Thyroid gland (tissue), 4 donors: ENCODE results near the gene NAXE. TPM values are rescaled to one million over a fixed set of nuclear protein-coding genes. Genes with fewer than 3 reads are reported as not detected.
A peak's percentile ranks its signal among the peaks of the same experiment; 100 is the strongest.

Experiments
- DNase-seq, 2 donors: peaks; one replicate each; pipeline ENCODE4 v3.0.0-alpha.2; 2019
- H3K27ac ChIP-seq, 3 donors: fragments of 200-600 bp; sonication (generic); 1 replicate in 2 of 3; 2 replicates in 1 of 3; pipeline ENCODE4 v1.5.1; 2016 to 2019; ENCODE audit warnings: mild to moderate bottlenecking in 1 of 3, moderate library complexity in 1 of 3
- H3K27me3 ChIP-seq: fragments of 200-600 bp; sonication (generic); one replicate; pipeline ENCODE4 v1.5.1; 2019
- H3K36me3 ChIP-seq, 2 donors: fragments of 200-600 bp; sonication (generic); one replicate each; pipeline ENCODE4 v1.5.1; 2016 to 2019
- H3K4me1 ChIP-seq, 2 donors: fragments of 200-600 bp; sonication (generic); one replicate each; pipeline ENCODE4 v1.5.1; 2017 to 2019
- H3K4me3 ChIP-seq, 3 donors: fragments of 200-600 bp; sonication (generic); replicated peaks in 1 of 3; 1 replicate in 2 of 3; 2 replicates in 1 of 3; pipeline ENCODE4 v1.5.1; 2016; ENCODE audit warnings: mild to moderate bottlenecking in 1 of 3
- H3K9me3 ChIP-seq: fragments of 200-600 bp; sonication (generic); one replicate; pipeline ENCODE4 v1.5.1; 2017
- POLR2A ChIP-seq, 2 donors: fragments of 450-650 bp; IDR thresholded peaks; one replicate each; pipeline ENCODE4 v1.6.1; 2017; ENCODE audit warnings: antibody characterized with exemption in 2 of 2, mild to moderate bottlenecking in 2 of 2, moderate library complexity in 1 of 2
- WGBS, 2 donors: methylation state at CpG; one replicate each; pipeline ENCODE4 v1.1.5; 2017; 5-methylcytosine and 5-hydroxymethylcytosine counted together
- intact Hi-C: fragments of 100-400 bp; cut with DNase I; formaldehyde crosslinking; loops from one replicate; pipeline ENCODE4 v1.15.1; 2023
- total RNA-seq, 4 donors: library from RNA; depleted of rRNA; stranded (reverse); fragments of >200 nt; gene quantifications; one replicate each; pipeline ENCODE4 v1.2.3, GENCODE V29; 2016
- TF ChIP-seq, protein P1 (sequence below), 6 experiments: fragments of 200-600 bp in 3 of 6; fragments of 450-650 bp in 3 of 6; sonication (generic) in 3 of 6; IDR thresholded peaks; one replicate each; pipeline ENCODE4 v1.5.1; 2016 to 2019; ENCODE audit warnings: antibody characterized with exemption in 6 of 6, mild to moderate bottlenecking in 2 of 6, inconsistent platforms in 1 of 6, moderate library complexity in 1 of 6

NAXE gene
- 100 to 1,000 TPM in 3 of 4 donors, 10 to 100 TPM in 1; 69.1 to 176 (median 117) TPM for total RNA-seq

DNA sequence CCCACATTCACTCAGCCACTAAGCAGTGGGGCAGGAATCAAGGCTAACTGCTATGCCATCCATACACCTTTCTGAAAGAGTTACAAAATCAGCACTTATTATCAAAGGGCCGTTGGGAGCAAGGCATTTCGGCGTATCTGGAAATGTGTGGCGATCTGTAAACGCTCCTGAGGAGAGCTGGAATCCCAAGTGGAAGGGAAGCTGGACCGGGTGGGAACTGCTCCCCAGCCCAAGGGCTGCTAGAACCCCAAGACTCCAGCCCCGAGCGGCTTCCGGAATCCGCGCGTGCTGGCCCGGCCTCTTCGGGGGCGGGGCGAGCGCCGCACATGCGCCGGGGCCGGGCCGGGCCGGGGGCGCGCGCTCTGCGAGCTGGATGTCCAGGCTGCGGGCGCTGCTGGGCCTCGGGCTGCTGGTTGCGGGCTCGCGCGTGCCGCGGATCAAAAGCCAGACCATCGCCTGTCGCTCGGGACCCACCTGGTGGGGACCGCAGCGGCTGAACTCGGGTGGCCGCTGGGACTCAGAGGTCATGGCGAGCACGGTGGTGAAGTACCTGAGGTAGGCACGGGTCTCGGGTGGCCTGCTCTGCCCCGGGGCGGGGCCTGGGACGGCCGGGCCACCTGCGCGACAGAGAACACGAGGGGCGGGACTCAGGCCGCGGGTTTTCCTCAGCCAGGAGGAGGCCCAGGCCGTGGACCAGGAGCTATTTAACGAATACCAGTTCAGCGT lies at the start of gene NAXE:
NAXE (plus strand) TSS at position 345 of the 726 bp plus-strand sequence; CDS start at position 374, 29 bp downstream.
- intact Hi-C loops: loop anchor here (5.0 kb wide), 1 partner anchor 84 kb away; no protein-coding TSS in a partner anchor
- peak within 1 kb of the TSS; percentile 64 to 83 (median 72) for H3K27ac ChIP-seq
- peaks cover 11 to 12% of the 10 kb centered on the region in 2 donors for H3K4me1 ChIP-seq
- peak within 1 kb of the TSS; percentile 30 to 68 (median 44) for H3K4me3 ChIP-seq
- 2 to 3% methylated on average over 6 to 26 of the region's 60 CpGs for WGBS, 2 donors
- DNase-seq: peak; percentile 78 to 83
- peaks cover 3 to 23% of the 10 kb centered on the region in 2 donors for H3K36me3 ChIP-seq
- TF ChIP-seq POLR2A (IDR thresholded peaks at IDR 0.05): peak in 1 of 2 donors; percentile 84
- TF ChIP-seq, protein P1, sequence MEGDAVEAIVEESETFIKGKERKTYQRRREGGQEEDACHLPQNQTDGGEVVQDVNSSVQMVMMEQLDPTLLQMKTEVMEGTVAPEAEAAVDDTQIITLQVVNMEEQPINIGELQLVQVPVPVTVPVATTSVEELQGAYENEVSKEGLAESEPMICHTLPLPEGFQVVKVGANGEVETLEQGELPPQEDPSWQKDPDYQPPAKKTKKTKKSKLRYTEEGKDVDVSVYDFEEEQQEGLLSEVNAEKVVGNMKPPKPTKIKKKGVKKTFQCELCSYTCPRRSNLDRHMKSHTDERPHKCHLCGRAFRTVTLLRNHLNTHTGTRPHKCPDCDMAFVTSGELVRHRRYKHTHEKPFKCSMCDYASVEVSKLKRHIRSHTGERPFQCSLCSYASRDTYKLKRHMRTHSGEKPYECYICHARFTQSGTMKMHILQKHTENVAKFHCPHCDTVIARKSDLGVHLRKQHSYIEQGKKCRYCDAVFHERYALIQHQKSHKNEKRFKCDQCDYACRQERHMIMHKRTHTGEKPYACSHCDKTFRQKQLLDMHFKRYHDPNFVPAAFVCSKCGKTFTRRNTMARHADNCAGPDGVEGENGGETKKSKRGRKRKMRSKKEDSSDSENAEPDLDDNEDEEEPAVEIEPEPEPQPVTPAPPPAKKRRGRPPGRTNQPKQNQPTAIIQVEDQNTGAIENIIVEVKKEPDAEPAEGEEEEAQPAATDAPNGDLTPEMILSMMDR (IDR thresholded peaks at IDR 0.05): no peak
- no peaks in the 10 kb centered on the region for H3K27me3 ChIP-seq
- no peaks in the 10 kb centered on the region for H3K9me3 ChIP-seq

DNA sequence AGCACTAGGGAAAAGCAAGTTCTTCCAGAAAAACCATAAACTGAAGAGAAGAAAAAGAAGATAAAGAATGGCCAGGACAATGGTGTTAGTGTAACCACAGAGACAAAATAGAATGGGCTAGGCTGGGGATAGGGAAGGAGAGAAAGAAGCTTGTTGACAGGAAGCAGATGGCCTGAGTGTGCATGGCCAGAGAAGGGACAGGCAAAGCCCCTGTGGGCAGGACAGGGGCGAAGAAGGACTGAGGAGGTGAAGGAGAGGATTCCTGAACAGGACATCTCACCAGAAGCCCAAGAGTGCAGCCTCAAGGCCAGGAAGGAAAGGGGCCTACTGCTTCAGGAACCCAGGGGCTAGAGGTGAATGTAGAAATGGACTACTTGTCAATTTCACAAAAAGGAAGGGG lies 48.5 kb upstream of the NAXE start:
- no peak overlapping the region for H3K27ac ChIP-seq
- H3K27me3 ChIP-seq: no peaks in the 10 kb centered on the region
- intact Hi-C loops: no loop called here
- no peak for DNase-seq
- no peak for TF ChIP-seq POLR2A (IDR thresholded peaks at IDR 0.05)
- TF ChIP-seq, protein P1 (IDR thresholded peaks at IDR 0.05): no peak
- no peaks in the 10 kb centered on the region for H3K36me3 ChIP-seq
- H3K4me1 ChIP-seq: no peaks in the 10 kb centered on the region
- no peak overlapping the region for H3K4me3 ChIP-seq
- H3K9me3 ChIP-seq: no peaks in the 10 kb centered on the region
- WGBS, 2 donors: 89 to 97% methylated on average over 1 of the region's 1 CpG

DNA sequence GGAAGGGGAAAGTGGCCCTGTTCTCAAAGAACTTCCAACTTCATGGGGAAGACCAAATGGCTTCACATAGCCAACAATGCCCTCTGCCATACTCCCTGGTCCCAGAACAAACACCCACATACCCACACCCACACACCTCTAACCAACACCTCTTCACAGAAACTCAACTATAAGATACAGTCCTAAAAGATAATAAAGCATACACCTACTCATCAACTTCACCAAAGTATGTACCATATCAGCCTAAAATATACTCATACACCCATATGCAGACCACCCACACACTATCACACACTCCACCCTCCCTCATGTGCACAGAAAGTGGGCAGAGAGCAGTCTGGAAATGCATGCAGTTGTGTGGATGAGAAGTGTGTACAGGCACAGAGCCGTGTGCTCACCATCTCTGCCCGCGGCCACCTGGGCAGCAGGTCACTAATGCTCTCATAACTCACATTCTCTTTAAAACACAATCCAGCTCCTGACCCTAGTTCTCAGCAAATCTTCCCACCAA lies 46.9 kb upstream of the NAXE start:
- TF ChIP-seq, protein P1 (IDR thresholded peaks at IDR 0.05): no peak
- TF ChIP-seq POLR2A (IDR thresholded peaks at IDR 0.05): no peak
- Histone ChIP-seq H3K4me1 (no peaks in the 10 kb centered on the region), H3K4me3 (no peak overlapping the region), H3K9me3 (no peaks in the 10 kb centered on the region), H3K36me3 (no peaks in the 10 kb centered on the region), H3K27me3 (no peaks in the 10 kb centered on the region), H3K27ac (no peak overlapping the region)
- DNase-seq: no peak
- intact Hi-C loops: no loop called here
- 97 to 98% methylated on average over 3 of the region's 3 CpGs for WGBS, 2 donors

DNA sequence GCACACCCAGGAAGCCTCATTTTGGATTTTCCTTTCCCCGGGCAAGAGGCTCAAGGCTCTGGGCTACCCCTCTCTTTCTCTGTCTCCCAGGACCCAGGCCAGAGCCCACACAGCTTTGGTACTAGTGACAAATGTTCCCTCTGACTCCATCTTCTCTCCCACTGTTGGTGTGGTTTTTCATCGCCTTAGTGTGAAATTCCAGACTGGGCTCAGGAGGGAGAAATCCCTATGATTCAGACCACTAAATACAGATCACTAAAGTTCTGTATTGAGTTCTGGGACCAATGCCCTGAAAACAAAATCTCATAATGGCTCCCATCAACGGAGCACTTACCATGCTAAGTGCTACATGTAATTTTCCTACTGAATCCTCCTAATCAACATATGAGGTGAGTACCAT lies 45.3 kb upstream of the NAXE start:
- Histone ChIP-seq H3K27ac (no peak overlapping the region), H3K4me1 (no peaks in the 10 kb centered on the region), H3K27me3 (no peaks in the 10 kb centered on the region), H3K4me3 (no peak overlapping the region), H3K36me3 (no peaks in the 10 kb centered on the region), H3K9me3 (no peaks in the 10 kb centered on the region)
- no peak for DNase-seq
- TF ChIP-seq, protein P1 (IDR thresholded peaks at IDR 0.05): no peak
- TF ChIP-seq POLR2A (IDR thresholded peaks at IDR 0.05): no peak
- WGBS, 2 donors: 98% methylated on average over 3 of the region's 3 CpGs
- intact Hi-C loops: no loop called here

DNA sequence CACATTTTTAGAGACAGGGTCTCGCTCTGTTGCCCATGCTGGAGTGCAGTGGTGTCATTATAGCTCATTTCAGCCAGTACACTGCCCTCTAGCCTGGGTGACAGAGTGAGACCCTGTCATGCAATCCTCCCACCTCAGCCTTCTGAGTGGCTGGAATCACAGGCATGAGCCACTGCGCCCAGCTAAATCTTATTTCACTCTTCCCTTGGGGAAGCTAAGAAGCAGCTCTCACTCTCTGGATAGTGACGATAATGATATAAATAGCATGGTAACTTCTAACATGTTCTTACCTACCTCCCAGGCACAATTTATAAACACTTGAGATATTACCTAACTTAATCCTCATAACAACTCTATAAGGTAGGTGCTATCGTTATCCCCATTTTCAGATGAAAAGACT lies 44.1 kb upstream of the NAXE start:
- intact Hi-C loops: no loop called here
- H3K27me3 ChIP-seq: no peaks in the 10 kb centered on the region
- H3K9me3 ChIP-seq: no peaks in the 10 kb centered on the region
- DNase-seq: no peak
- 97 to 98% methylated on average over 4 of the region's 4 CpGs for WGBS, 2 donors
- no peak overlapping the region for H3K4me3 ChIP-seq
- no peaks in the 10 kb centered on the region for H3K36me3 ChIP-seq
- H3K4me1 ChIP-seq: no peaks in the 10 kb centered on the region
- TF ChIP-seq, protein P1 (IDR thresholded peaks at IDR 0.05): no peak
- no peak for TF ChIP-seq POLR2A (IDR thresholded peaks at IDR 0.05)
- no peak overlapping the region for H3K27ac ChIP-seq
